HEK293 (cell line): Measurements from ENCODE around the gene MAGI1.

Experiments used
- SALL2 ChIP-seq: fragments of 450-650 bp; formaldehyde crosslinking; IDR thresholded peaks from 2 replicates; pipeline ENCODE4 v1.5.0; 2017; ENCODE audit warnings: missing biosample characterization, mild to moderate bottlenecking, missing genetic modification characterization, borderline replicate concordance
- SP2 ChIP-seq: fragments of 450-650 bp; formaldehyde crosslinking; IDR thresholded peaks from 2 replicates; pipeline ENCODE4 v1.5.1; 2016; ENCODE audit warnings: missing biosample characterization, missing genetic modification characterization
- ZBTB21 ChIP-seq: fragments of 450-650 bp; formaldehyde crosslinking; IDR thresholded peaks from 2 replicates; pipeline ENCODE4 v1.5.1; 2017; ENCODE audit warnings: missing biosample characterization, missing genetic modification characterization
- ZBTB8A ChIP-seq: fragments of 450-650 bp; formaldehyde crosslinking; IDR thresholded peaks from 2 replicates; pipeline ENCODE4 v1.5.1; 2016; ENCODE audit warnings: missing biosample characterization, missing genetic modification characterization
- ZNF16 ChIP-seq: fragments of 450-650 bp; formaldehyde crosslinking; IDR thresholded peaks from 2 replicates; pipeline ENCODE4 v1.5.1; 2016; ENCODE audit warnings: low read depth, missing biosample characterization, missing genetic modification characterization
- ZNF214 ChIP-seq: fragments of 450-650 bp; formaldehyde crosslinking; IDR thresholded peaks from 2 replicates; pipeline ENCODE4 v1.5.1; 2017; ENCODE audit warnings: missing biosample characterization, mild to moderate bottlenecking, missing genetic modification characterization, borderline replicate concordance
- ZNF274 ChIP-seq, 2 experiments: fragments of 200-500 bp in 1 of 2; fragments of 450-650 bp in 1 of 2; sonication (Bioruptor generic) in 1 of 2; formaldehyde crosslinking in 1 of 2; IDR thresholded peaks; 2 replicates each; pipeline versions ENCODE4 v1.5.1 to v1.6.1; 2014 to 2016; ENCODE audit warnings: borderline replicate concordance in 1 of 2, inconsistent platforms in 1 of 2, low read length in 1 of 2, missing biosample characterization in 1 of 2, missing genetic modification characterization in 1 of 2
- ZNF571 ChIP-seq: fragments of 450-650 bp; formaldehyde crosslinking; IDR thresholded peaks from 2 replicates; pipeline ENCODE4 v1.5.0; 2017; ENCODE audit warnings: missing biosample characterization, missing genetic modification characterization
- TF ChIP-seq, protein P1 (sequence below): fragments of 450-650 bp; formaldehyde crosslinking; IDR thresholded peaks from 2 replicates; pipeline ENCODE4; 2016; ENCODE audit warnings: missing biosample characterization, missing genetic modification characterization
- TF ChIP-seq, protein P2 (sequence below): fragments of 450-650 bp; formaldehyde crosslinking; IDR thresholded peaks from 2 replicates; pipeline ENCODE4 v1.5.1; 2016; ENCODE audit warnings: missing biosample characterization, missing genetic modification characterization, borderline replicate concordance
- TF ChIP-seq, protein P3 (sequence below): fragments of 450-650 bp; formaldehyde crosslinking; IDR thresholded peaks from 2 replicates; pipeline ENCODE4 v1.5.1; 2016; ENCODE audit warnings: missing biosample characterization, missing genetic modification characterization
- TF ChIP-seq, protein P4 (sequence below): fragments of 450-650 bp; formaldehyde crosslinking; IDR thresholded peaks from 2 replicates; pipeline ENCODE4 v1.5.1; 2016; ENCODE audit warnings: missing biosample characterization, missing genetic modification characterization
- TF ChIP-seq, protein P5 (sequence below): fragments of 450-650 bp; formaldehyde crosslinking; IDR thresholded peaks from 2 replicates; pipeline ENCODE4 v1.5.0; 2017; ENCODE audit warnings: missing biosample characterization, missing genetic modification characterization, borderline replicate concordance
- TF ChIP-seq, protein P6 (sequence below): fragments of 450-650 bp; formaldehyde crosslinking; IDR thresholded peaks from 2 replicates; pipeline ENCODE4 v1.5.1; 2016; ENCODE audit warnings: missing biosample characterization, missing genetic modification characterization

DNA sequence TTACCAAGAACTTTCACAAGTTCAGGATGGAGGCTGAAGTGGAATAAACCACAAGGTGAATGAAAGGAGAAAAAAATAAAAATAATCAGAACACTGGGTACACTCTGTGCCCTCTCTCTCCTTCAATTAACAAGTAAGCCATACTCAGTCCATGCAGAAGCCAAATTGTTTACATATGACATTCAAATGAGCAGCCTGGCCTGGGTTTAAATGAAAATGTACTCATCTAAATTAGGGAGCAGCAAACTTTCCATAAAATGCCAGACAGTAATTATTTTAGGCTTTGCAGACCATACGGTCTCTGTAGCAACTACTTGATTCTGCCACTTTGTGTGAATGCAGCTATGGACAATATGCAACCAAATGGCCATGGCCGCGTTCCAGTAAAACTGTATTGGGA is 376.6 kb downstream of the MAGI1 start:
- TF ChIP-seq ZNF16 (no peak), ZNF214 (tag by site-specific recombination) (no peak), SP2 (no peak), ZNF571 (tag by site-specific recombination) (no peak), ZBTB8A (tag by site-specific recombination) (no peak), SALL2 (tag by site-specific recombination) (no peak), ZBTB21 (no peak), ZNF274 (IDR thresholded peaks at IDR 0.05; ENCODE audit: low read length) (no peak), ZNF274 (tag by site-specific recombination; IDR thresholded peaks at IDR 0.05; ENCODE audit: borderline replicate concordance) (no peak)
- TF ChIP-seq, protein P1, sequence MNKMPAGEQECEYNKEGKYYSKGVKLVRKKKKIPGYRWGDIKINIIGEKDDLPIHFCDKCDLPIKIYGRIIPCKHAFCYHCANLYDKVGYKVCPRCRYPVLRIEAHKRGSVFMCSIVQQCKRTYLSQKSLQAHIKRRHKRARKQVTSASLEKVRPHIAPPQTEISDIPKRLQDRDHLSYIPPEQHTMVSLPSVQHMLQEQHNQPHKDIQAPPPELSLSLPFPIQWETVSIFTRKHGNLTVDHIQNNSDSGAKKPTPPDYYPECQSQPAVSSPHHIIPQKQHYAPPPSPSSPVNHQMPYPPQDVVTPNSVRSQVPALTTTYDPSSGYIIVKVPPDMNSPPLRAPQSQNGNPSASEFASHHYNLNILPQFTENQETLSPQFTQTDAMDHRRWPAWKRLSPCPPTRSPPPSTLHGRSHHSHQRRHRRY: no peak
- TF ChIP-seq, protein P2, sequence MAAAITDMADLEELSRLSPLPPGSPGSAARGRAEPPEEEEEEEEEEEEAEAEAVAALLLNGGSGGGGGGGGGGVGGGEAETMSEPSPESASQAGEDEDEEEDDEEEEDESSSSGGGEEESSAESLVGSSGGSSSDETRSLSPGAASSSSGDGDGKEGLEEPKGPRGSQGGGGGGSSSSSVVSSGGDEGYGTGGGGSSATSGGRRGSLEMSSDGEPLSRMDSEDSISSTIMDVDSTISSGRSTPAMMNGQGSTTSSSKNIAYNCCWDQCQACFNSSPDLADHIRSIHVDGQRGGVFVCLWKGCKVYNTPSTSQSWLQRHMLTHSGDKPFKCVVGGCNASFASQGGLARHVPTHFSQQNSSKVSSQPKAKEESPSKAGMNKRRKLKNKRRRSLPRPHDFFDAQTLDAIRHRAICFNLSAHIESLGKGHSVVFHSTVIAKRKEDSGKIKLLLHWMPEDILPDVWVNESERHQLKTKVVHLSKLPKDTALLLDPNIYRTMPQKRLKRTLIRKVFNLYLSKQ (tag by site-specific recombination): no peak
- TF ChIP-seq, protein P3, sequence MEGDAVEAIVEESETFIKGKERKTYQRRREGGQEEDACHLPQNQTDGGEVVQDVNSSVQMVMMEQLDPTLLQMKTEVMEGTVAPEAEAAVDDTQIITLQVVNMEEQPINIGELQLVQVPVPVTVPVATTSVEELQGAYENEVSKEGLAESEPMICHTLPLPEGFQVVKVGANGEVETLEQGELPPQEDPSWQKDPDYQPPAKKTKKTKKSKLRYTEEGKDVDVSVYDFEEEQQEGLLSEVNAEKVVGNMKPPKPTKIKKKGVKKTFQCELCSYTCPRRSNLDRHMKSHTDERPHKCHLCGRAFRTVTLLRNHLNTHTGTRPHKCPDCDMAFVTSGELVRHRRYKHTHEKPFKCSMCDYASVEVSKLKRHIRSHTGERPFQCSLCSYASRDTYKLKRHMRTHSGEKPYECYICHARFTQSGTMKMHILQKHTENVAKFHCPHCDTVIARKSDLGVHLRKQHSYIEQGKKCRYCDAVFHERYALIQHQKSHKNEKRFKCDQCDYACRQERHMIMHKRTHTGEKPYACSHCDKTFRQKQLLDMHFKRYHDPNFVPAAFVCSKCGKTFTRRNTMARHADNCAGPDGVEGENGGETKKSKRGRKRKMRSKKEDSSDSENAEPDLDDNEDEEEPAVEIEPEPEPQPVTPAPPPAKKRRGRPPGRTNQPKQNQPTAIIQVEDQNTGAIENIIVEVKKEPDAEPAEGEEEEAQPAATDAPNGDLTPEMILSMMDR (tag by site-specific recombination): no peak
- TF ChIP-seq, protein P4, sequence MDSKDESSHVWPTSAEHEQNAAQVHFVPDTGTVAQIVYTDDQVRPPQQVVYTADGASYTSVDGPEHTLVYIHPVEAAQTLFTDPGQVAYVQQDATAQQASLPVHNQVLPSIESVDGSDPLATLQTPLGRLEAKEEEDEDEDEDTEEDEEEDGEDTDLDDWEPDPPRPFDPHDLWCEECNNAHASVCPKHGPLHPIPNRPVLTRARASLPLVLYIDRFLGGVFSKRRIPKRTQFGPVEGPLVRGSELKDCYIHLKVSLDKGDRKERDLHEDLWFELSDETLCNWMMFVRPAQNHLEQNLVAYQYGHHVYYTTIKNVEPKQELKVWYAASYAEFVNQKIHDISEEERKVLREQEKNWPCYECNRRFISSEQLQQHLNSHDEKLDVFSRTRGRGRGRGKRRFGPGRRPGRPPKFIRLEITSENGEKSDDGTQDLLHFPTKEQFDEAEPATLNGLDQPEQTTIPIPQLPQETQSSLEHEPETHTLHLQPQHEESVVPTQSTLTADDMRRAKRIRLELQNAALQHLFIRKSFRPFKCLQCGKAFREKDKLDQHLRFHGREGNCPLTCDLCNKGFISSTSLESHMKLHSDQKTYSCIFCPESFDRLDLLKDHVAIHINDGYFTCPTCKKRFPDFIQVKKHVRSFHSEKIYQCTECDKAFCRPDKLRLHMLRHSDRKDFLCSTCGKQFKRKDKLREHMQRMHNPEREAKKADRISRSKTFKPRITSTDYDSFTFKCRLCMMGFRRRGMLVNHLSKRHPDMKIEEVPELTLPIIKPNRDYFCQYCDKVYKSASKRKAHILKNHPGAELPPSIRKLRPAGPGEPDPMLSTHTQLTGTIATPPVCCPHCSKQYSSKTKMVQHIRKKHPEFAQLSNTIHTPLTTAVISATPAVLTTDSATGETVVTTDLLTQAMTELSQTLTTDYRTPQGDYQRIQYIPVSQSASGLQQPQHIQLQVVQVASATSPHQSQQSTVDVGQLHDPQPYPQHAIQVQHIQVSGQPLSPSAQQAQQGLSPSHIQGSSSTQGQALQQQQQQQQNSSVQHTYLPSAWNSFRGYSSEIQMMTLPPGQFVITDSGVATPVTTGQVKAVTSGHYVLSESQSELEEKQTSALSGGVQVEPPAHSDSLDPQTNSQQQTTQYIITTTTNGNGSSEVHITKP: no peak
- TF ChIP-seq, protein P5, sequence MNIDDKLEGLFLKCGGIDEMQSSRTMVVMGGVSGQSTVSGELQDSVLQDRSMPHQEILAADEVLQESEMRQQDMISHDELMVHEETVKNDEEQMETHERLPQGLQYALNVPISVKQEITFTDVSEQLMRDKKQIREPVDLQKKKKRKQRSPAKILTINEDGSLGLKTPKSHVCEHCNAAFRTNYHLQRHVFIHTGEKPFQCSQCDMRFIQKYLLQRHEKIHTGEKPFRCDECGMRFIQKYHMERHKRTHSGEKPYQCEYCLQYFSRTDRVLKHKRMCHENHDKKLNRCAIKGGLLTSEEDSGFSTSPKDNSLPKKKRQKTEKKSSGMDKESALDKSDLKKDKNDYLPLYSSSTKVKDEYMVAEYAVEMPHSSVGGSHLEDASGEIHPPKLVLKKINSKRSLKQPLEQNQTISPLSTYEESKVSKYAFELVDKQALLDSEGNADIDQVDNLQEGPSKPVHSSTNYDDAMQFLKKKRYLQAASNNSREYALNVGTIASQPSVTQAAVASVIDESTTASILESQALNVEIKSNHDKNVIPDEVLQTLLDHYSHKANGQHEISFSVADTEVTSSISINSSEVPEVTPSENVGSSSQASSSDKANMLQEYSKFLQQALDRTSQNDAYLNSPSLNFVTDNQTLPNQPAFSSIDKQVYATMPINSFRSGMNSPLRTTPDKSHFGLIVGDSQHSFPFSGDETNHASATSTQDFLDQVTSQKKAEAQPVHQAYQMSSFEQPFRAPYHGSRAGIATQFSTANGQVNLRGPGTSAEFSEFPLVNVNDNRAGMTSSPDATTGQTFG (tag by site-specific recombination): no peak
- TF ChIP-seq, protein P6, sequence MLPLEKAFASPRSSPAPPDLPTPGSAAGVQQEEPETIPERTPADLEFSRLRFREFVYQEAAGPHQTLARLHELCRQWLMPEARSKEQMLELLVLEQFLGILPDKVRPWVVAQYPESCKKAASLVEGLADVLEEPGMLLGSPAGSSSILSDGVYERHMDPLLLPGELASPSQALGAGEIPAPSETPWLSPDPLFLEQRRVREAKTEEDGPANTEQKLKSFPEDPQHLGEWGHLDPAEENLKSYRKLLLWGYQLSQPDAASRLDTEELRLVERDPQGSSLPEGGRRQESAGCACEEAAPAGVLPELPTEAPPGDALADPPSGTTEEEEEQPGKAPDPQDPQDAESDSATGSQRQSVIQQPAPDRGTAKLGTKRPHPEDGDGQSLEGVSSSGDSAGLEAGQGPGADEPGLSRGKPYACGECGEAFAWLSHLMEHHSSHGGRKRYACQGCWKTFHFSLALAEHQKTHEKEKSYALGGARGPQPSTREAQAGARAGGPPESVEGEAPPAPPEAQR (tag by site-specific recombination): no peak
